Suprapubic skin (tissue), 4 donors: ENCODE results near the gene TNXB.

Experiments
- POLR2A ChIP-seq, 2 donors: fragments of 450-650 bp; IDR thresholded peaks; one replicate each; pipeline ENCODE4 v1.6.1; 2017; ENCODE audit warnings: antibody characterized with exemption in 2 of 2, mild to moderate bottlenecking in 2 of 2, moderate library complexity in 2 of 2
- POLR2AphosphoS5 ChIP-seq, 3 donors: sonication (generic); formaldehyde crosslinking; IDR thresholded peaks; one replicate each; pipeline ENCODE4 v1.6.1; 2017; ENCODE audit warnings: antibody characterized with exemption in 3 of 3
- TF ChIP-seq, protein P1 (sequence below), 2 donors: fragments of 200-600 bp in 1 of 2; fragments of 450-650 bp in 1 of 2; sonication (generic) in 1 of 2; IDR thresholded peaks; one replicate each; pipeline ENCODE4 v1.5.1; 2016 to 2019; ENCODE audit warnings: antibody characterized with exemption in 2 of 2, mild to moderate bottlenecking in 1 of 2, moderate library complexity in 1 of 2

DNA sequence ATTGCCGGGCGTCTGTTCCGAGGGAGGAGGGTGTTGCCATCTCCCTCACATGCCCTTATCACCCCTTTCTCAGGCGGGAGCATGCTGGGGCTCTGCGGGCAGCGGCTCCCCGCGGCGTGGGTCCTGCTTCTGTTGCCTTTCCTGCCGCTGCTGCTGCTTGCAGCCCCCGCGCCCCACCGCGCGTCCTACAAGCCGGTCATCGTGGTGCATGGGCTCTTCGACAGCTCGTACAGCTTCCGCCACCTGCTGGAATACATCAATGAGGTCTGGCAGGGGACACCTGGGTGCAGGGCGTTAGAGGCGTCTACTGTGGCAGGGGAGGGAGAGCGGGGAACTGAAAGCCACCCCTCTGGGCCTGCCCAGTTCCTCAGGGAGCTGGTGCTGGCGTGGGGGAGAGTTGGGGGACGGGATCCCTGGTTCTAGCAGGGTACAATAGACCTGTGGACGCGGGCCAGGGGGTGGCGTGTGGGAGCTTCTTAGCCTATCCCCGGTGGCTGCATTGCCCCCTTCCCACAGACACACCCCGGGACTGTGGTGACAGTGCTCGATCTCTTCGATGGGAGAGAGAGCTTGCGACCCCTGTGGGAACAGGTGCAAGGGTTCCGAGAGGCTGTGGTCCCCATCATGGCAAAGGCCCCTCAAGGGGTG, 45.5 kb upstream of the TNXB start:
- TF ChIP-seq, protein P1, sequence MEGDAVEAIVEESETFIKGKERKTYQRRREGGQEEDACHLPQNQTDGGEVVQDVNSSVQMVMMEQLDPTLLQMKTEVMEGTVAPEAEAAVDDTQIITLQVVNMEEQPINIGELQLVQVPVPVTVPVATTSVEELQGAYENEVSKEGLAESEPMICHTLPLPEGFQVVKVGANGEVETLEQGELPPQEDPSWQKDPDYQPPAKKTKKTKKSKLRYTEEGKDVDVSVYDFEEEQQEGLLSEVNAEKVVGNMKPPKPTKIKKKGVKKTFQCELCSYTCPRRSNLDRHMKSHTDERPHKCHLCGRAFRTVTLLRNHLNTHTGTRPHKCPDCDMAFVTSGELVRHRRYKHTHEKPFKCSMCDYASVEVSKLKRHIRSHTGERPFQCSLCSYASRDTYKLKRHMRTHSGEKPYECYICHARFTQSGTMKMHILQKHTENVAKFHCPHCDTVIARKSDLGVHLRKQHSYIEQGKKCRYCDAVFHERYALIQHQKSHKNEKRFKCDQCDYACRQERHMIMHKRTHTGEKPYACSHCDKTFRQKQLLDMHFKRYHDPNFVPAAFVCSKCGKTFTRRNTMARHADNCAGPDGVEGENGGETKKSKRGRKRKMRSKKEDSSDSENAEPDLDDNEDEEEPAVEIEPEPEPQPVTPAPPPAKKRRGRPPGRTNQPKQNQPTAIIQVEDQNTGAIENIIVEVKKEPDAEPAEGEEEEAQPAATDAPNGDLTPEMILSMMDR (IDR thresholded peaks at IDR 0.05) = peak in 1 of 2 donors; percentile 42
- TF ChIP-seq POLR2AphosphoS5 (IDR thresholded peaks at IDR 0.05) (no peak), POLR2A (IDR thresholded peaks at IDR 0.05) (no peak)
